Daoy (cell line): ENCODE data around the gene TMEM240. TPM values are rescaled to one million over a fixed set of nuclear protein-coding genes. Genes with fewer than 3 reads are reported as not detected.
"Not testable (repeated sequence)": the region's sequence is repeated elsewhere in the genome, so short reads cannot be mapped to it uniquely, and the experiment has no call there.

Source experiments
- DNase-seq: peaks from one replicate; pipeline ENCODE4 v3.0.0-alpha.2; 2015; ENCODE audit warnings: low read depth
- total RNA-seq: library from RNA; depleted of rRNA; stranded (reverse); fragments of >200 nt; shearing (Covaris generic); gene quantifications from 2 replicates; pipeline ENCODE4 v1.2.3, GENCODE V29; 2014

Gene TMEM240
- total RNA-seq, 1 experiment from 2014 or later, result 0.11 TPM

- not testable (repeated sequence) for DNase-seq
Measured at GRCh38 chr1:1557688-1558087, 17.3 kb upstream of the TMEM240 start.

GRCh38 chr1:1556961-1557360 lies 16.5 kb upstream of the TMEM240 start:
- DNase-seq, result not testable (repeated sequence)

- DNase-seq, result no peak
Measured at GRCh38 chr1:1556505-1556904, 16.1 kb upstream of the TMEM240 start.

- peak; percentile 84 for DNase-seq
Measured at GRCh38 chr1:1554926-1555915, 14.8 kb upstream of the TMEM240 start.

- peak; percentile 36 for DNase-seq
Measured at GRCh38 chr1:1554550-1554925, 14.1 kb upstream of the TMEM240 start.

GRCh38 chr1:1553821-1554494 lies 13.5 kb upstream of the TMEM240 start:
- DNase-seq, result no peak

- DNase-seq, result no peak
Measured at GRCh38 chr1:1552263-1552639, 11.8 kb upstream of the TMEM240 start.

- DNase-seq, result no peak
Measured at GRCh38 chr1:1551524-1552262, 11.3 kb upstream of the TMEM240 start.

GRCh38 chr1:1550591-1551432 lies 10.4 kb upstream of the TMEM240 start:
- DNase-seq, result no peak

- no peak for DNase-seq
Measured at GRCh38 chr1:1550087-1550486, 9.7 kb upstream of the TMEM240 start.

- DNase-seq, result no peak
Measured at GRCh38 chr1:1548591-1548990, 8.2 kb upstream of the TMEM240 start.

GRCh38 chr1:1547476-1547875 lies 7.1 kb upstream of the TMEM240 start:
- DNase-seq, result no peak

- no peak for DNase-seq
Measured at GRCh38 chr1:1547011-1547410, 6.6 kb upstream of the TMEM240 start.

GRCh38 chr1:1545946-1546737 lies 5.7 kb upstream of the TMEM240 start:
- DNase-seq, result no peak

GRCh38 chr1:1544544-1544943 lies 4.1 kb upstream of the TMEM240 start:
- no peak for DNase-seq

- DNase-seq, result no peak
Measured at GRCh38 chr1:1543706-1544099, 3.3 kb upstream of the TMEM240 start.

GRCh38 chr1:1542766-1543705 lies 2.6 kb upstream of the TMEM240 start:
- DNase-seq, result no peak

- DNase-seq, result no peak
Measured at GRCh38 chr1:1541956-1542765, 1.7 kb upstream of the TMEM240 start.
